HG02870 (cell line): ENCODE results near the gene PIGS.
"Not testable (repeated sequence)": the region's sequence is repeated elsewhere in the genome, so short reads cannot be mapped to it uniquely, and the experiment has no call there.

ENCODE experiments used
- ATAC-seq: cut with Tn5 transposase; IDR thresholded peaks from one replicate; pipeline ENCODE4 v1.9.1; 2021; ENCODE audit warnings: mild to moderate bottlenecking, moderate library complexity; ENCODE audit not compliant: unreplicated experiment

Gene PIGS

GRCh38 chr17:28532050-28532960 is 39.0 kb downstream of the PIGS start:
- ATAC-seq: no peak

- ATAC-seq: no peak
Measured at GRCh38 chr17:28530926-28531325, 40.4 kb downstream of the PIGS start.

- no peak for ATAC-seq
Measured at GRCh38 chr17:28530250-28530649, 41.1 kb downstream of the PIGS start.

- ATAC-seq: no peak
Measured at GRCh38 chr17:28529013-28529400, 42.3 kb downstream of the PIGS start.

GRCh38 chr17:28528327-28529012 is 42.9 kb downstream of the PIGS start:
- ATAC-seq: no peak

- no peak for ATAC-seq
Measured at GRCh38 chr17:28527859-28528258, 43.5 kb downstream of the PIGS start.

GRCh38 chr17:28527181-28527681 is 44.1 kb downstream of the PIGS start:
- no peak for ATAC-seq

- no peak for ATAC-seq
Measured at GRCh38 chr17:28526381-28526780, 44.9 kb downstream of the PIGS start.

GRCh38 chr17:28524476-28525424 is 46.6 kb downstream of the PIGS start:
- ATAC-seq: no peak

GRCh38 chr17:28523876-28524275 is 47.4 kb downstream of the PIGS start:
- no peak for ATAC-seq

- no peak for ATAC-seq
Measured at GRCh38 chr17:28523186-28523585, 48.1 kb downstream of the PIGS start.

- not testable (repeated sequence) for ATAC-seq
Measured at GRCh38 chr17:28522281-28522680, 49.0 kb downstream of the PIGS start.

GRCh38 chr17:28521311-28522085 is 49.8 kb downstream of the PIGS start:
- ATAC-seq: no peak

GRCh38 chr17:28520687-28521086 is 50.6 kb downstream of the PIGS start:
- no peak for ATAC-seq

- no peak for ATAC-seq
Measured at GRCh38 chr17:28519236-28519635, 52.1 kb downstream of the PIGS start.

- no peak for ATAC-seq
Measured at GRCh38 chr17:28518578-28518977, 52.7 kb downstream of the PIGS start.

GRCh38 chr17:28518132-28518531 is 53.2 kb downstream of the PIGS start:
- no peak for ATAC-seq

GRCh38 chr17:28515518-28515917 is 55.8 kb downstream of the PIGS start:
- ATAC-seq: no peak

- no peak for ATAC-seq
Measured at GRCh38 chr17:28514561-28515002, 56.7 kb downstream of the PIGS start.

GRCh38 chr17:28513476-28513875 is 57.8 kb downstream of the PIGS start:
- ATAC-seq: no peak
